Measurements from ENCODE around the gene BUD23. TPM values are rescaled to one million over a fixed set of nuclear protein-coding genes. Genes with fewer than 3 reads are reported as not detected.
A peak's percentile ranks its signal among the peaks of the same experiment; 100 is the strongest.

Gene BUD23
- total RNA-seq, 1 donor from 2014 or later, result 38.4 TPM

GRCh38 chr7:73644688-73645286 lies 38.6 kb upstream of the BUD23 start:
- Histone ChIP-seq H3K4me1 (peaks cover 3% of the 10 kb centered on the region), H3K27ac (no peak overlapping the region), H3K4me3 (no peak overlapping the region), H3K36me3 (no peaks in the 10 kb centered on the region), H3K27me3 (peaks cover 21% of the 10 kb centered on the region), H3K9me3 (no peaks in the 10 kb centered on the region)
- no peak for TF ChIP-seq CTCF (IDR thresholded peaks at IDR 0.05)
- DNase-seq (no peak), ATAC-seq (no peak)
- intact Hi-C loops (cut with DNase I), result no loop called here

GRCh38 chr7:73645643-73646174 lies 37.7 kb upstream of the BUD23 start:
- peaks cover 23% of the 10 kb centered on the region for H3K27me3 ChIP-seq
- TF ChIP-seq CTCF (IDR thresholded peaks at IDR 0.05), result no peak
- peak; percentile 10 for ATAC-seq
- no peak overlapping the region for H3K27ac ChIP-seq
- H3K36me3 ChIP-seq, result no peaks in the 10 kb centered on the region
- no peak overlapping the region for H3K4me3 ChIP-seq
- H3K4me1 ChIP-seq, result peaks cover 3% of the 10 kb centered on the region
- no peaks in the 10 kb centered on the region for H3K9me3 ChIP-seq
- no peak for DNase-seq
- intact Hi-C loops (cut with DNase I), result no loop called here

GRCh38 chr7:73646785-73647724 lies 36.3 kb upstream of the BUD23 start:
- DNase-seq (no peak), ATAC-seq (no peak)
- no peaks in the 10 kb centered on the region for H3K36me3 ChIP-seq
- H3K4me1 ChIP-seq, result peaks cover 3% of the 10 kb centered on the region
- H3K27ac ChIP-seq, result no peak overlapping the region
- peaks cover 30% of the 10 kb centered on the region for H3K27me3 ChIP-seq
- no peaks in the 10 kb centered on the region for H3K9me3 ChIP-seq
- intact Hi-C loops (cut with DNase I), result no loop called here
- TF ChIP-seq CTCF (IDR thresholded peaks at IDR 0.05), result no peak
- no peak overlapping the region for H3K4me3 ChIP-seq

- DNase-seq (no peak), ATAC-seq (peak; percentile 70)
- H3K27me3 ChIP-seq, result peaks cover 30% of the 10 kb centered on the region
- intact Hi-C loops (cut with DNase I), result no loop called here
- peak overlapping the region; percentile 41 for H3K4me3 ChIP-seq
- H3K36me3 ChIP-seq, result no peaks in the 10 kb centered on the region
- TF ChIP-seq CTCF (IDR thresholded peaks at IDR 0.05), result no peak
- no peaks in the 10 kb centered on the region for H3K9me3 ChIP-seq
- H3K4me1 ChIP-seq, result peaks cover 3% of the 10 kb centered on the region
- H3K27ac ChIP-seq, result no peak overlapping the region
Observed at GRCh38 chr7:73647725-73648592, 35.4 kb upstream of the BUD23 start.

GRCh38 chr7:73648593-73649332 lies 34.6 kb upstream of the BUD23 start:
- ATAC-seq, result no peak
- Histone ChIP-seq H3K4me1 (peaks cover 3% of the 10 kb centered on the region), H3K9me3 (no peaks in the 10 kb centered on the region), H3K27me3 (peaks cover 36% of the 10 kb centered on the region), H3K4me3 (no peak overlapping the region), H3K36me3 (no peaks in the 10 kb centered on the region), H3K27ac (no peak overlapping the region)
- intact Hi-C loops (cut with DNase I), result no loop called here
- DNase-seq, result no peak
- no peak for TF ChIP-seq CTCF (IDR thresholded peaks at IDR 0.05)

Measured in upper lobe of right lung (tissue), 1 donor.